Measurements from ENCODE around the gene GRIP2. TPM values are rescaled to one million over a fixed set of nuclear protein-coding genes. Genes with fewer than 3 reads are reported as not detected.
A peak's percentile ranks its signal among the peaks of the same experiment; 100 is the strongest.

Gene GRIP2
- total and polyA plus RNA-seq, 9 of the 15 experiments (the other 6 are each of a cell fraction or from before 2014, with no cell fraction given), result 0.01 TPM; not detected in 7

DNA sequence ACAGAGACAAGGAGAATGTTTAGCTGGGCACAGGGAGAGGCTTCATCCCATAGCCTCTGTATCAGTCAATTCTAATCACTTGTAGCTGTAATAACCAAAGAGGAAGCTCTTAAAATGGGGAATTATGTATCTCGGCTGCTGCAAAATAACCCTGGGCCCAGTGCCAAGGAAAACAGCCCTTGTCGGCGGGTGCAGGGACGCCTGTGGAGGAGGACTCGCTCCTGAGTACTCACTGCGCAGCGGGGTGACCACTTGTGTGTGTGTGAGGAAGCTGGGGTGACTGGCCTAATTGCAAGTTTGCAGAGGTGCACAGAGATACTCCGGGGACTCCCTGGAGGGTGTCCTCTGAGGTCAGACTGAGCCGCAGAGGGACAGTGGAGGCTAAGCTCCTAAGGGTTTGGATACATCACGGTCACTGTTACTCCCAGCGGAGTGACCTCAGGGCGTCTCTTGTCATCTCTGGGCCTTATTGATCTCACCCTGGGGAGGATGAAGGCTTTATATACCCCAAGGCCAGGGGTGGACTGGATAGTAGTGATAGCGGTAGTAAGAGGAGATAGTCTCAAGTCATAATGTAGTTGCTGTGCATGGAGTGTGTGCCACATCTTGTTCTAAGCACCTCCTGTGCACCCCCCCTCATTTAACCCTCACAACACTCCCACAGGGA lies 100.5 kb downstream of the GRIP2 start (continued):
- TF ChIP-seq, protein P1, sequence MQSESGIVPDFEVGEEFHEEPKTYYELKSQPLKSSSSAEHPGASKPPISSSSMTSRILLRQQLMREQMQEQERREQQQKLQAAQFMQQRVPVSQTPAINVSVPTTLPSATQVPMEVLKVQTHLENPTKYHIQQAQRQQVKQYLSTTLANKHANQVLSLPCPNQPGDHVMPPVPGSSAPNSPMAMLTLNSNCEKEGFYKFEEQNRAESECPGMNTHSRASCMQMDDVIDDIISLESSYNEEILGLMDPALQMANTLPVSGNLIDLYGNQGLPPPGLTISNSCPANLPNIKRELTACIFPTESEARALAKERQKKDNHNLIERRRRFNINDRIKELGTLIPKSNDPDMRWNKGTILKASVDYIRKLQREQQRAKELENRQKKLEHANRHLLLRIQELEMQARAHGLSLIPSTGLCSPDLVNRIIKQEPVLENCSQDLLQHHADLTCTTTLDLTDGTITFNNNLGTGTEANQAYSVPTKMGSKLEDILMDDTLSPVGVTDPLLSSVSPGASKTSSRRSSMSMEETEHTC (IDR thresholded peaks at IDR 0.05), result no peak
- TF ChIP-seq, protein P2, sequence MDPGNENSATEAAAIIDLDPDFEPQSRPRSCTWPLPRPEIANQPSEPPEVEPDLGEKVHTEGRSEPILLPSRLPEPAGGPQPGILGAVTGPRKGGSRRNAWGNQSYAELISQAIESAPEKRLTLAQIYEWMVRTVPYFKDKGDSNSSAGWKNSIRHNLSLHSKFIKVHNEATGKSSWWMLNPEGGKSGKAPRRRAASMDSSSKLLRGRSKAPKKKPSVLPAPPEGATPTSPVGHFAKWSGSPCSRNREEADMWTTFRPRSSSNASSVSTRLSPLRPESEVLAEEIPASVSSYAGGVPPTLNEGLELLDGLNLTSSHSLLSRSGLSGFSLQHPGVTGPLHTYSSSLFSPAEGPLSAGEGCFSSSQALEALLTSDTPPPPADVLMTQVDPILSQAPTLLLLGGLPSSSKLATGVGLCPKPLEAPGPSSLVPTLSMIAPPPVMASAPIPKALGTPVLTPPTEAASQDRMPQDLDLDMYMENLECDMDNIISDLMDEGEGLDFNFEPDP (CRISPR knock-in tag; IDR thresholded peaks at IDR 0.05), result no peak
- no peak for TF ChIP-seq HIVEP1 (CRISPR knock-in tag; IDR thresholded peaks at IDR 0.05)
- TF ChIP-seq CBX8 (IDR thresholded peaks at IDR 0.05; ENCODE audit: borderline replicate concordance, extremely low read depth, low read depth, low read length, poor library complexity, severe bottlenecking), result no peak
- TF ChIP-seq ZNF668 (CRISPR knock-in tag; IDR thresholded peaks at IDR 0.05), result no peak
- no peak for TF ChIP-seq SAFB2 (IDR thresholded peaks at IDR 0.05; ENCODE audit: borderline replicate concordance, low read depth, low read length, severe bottlenecking)
- TF ChIP-seq BMI1 (IDR thresholded peaks at IDR 0.05; ENCODE audit: low read length), result no peak
- TF ChIP-seq, protein P3, sequence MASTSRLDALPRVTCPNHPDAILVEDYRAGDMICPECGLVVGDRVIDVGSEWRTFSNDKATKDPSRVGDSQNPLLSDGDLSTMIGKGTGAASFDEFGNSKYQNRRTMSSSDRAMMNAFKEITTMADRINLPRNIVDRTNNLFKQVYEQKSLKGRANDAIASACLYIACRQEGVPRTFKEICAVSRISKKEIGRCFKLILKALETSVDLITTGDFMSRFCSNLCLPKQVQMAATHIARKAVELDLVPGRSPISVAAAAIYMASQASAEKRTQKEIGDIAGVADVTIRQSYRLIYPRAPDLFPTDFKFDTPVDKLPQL (IDR thresholded peaks at IDR 0.05; ENCODE audit: extremely low read depth, insufficient read length), result no peak
- no peak for TF ChIP-seq RBM34 (IDR thresholded peaks at IDR 0.05; ENCODE audit: borderline replicate concordance, insufficient read depth, low read length)
- no peak for TF ChIP-seq FUS (optimal IDR thresholded peaks at IDR 0.05; ENCODE audit: low read depth, low read length)
- TF ChIP-seq ZNF23 (CRISPR knock-in tag; IDR thresholded peaks at IDR 0.05), result no peak
- TF ChIP-seq, protein P4, sequence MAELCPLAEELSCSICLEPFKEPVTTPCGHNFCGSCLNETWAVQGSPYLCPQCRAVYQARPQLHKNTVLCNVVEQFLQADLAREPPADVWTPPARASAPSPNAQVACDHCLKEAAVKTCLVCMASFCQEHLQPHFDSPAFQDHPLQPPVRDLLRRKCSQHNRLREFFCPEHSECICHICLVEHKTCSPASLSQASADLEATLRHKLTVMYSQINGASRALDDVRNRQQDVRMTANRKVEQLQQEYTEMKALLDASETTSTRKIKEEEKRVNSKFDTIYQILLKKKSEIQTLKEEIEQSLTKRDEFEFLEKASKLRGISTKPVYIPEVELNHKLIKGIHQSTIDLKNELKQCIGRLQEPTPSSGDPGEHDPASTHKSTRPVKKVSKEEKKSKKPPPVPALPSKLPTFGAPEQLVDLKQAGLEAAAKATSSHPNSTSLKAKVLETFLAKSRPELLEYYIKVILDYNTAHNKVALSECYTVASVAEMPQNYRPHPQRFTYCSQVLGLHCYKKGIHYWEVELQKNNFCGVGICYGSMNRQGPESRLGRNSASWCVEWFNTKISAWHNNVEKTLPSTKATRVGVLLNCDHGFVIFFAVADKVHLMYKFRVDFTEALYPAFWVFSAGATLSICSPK (IDR thresholded peaks at IDR 0.05; ENCODE audit: borderline replicate concordance), result no peak
- no peak for TF ChIP-seq BACH1 (tag; IDR thresholded peaks at IDR 0.05)
- TF ChIP-seq SMARCA5 (IDR thresholded peaks at IDR 0.05), result peak; percentile 81
- TF ChIP-seq ZNF174 (CRISPR knock-in tag; IDR thresholded peaks at IDR 0.05), result no peak
- TF ChIP-seq NRF1 (conservative IDR thresholded peaks at IDR 0.05 in 1 of 2, IDR thresholded peaks at IDR 0.05 in 1 of 2), result peak; percentile 71 to 77
- TF ChIP-seq WHSC1 (IDR thresholded peaks at IDR 0.05; ENCODE audit: low read length), result no peak
- TF ChIP-seq EZH2 (IDR thresholded peaks at IDR 0.05; ENCODE audit: borderline replicate concordance, low read depth, low read length), result no peak
- TF ChIP-seq, protein P5, sequence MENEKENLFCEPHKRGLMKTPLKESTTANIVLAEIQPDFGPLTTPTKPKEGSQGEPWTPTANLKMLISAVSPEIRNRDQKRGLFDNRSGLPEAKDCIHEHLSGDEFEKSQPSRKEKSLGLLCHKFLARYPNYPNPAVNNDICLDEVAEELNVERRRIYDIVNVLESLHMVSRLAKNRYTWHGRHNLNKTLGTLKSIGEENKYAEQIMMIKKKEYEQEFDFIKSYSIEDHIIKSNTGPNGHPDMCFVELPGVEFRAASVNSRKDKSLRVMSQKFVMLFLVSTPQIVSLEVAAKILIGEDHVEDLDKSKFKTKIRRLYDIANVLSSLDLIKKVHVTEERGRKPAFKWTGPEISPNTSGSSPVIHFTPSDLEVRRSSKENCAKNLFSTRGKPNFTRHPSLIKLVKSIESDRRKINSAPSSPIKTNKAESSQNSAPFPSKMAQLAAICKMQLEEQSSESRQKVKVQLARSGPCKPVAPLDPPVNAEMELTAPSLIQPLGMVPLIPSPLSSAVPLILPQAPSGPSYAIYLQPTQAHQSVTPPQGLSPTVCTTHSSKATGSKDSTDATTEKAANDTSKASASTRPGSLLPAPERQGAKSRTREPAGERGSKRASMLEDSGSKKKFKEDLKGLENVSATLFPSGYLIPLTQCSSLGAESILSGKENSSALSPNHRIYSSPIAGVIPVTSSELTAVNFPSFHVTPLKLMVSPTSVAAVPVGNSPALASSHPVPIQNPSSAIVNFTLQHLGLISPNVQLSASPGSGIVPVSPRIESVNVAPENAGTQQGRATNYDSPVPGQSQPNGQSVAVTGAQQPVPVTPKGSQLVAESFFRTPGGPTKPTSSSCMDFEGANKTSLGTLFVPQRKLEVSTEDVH (IDR thresholded peaks at IDR 0.05; ENCODE audit: low read depth, partially characterized antibody), result no peak

Measured in K562 (cell line).